Natural killer cell (primary cell): ENCODE results near the gene SLC6A6. TPM values are rescaled to one million over a fixed set of nuclear protein-coding genes. Genes with fewer than 3 reads are reported as not detected.

ENCODE experiments used
- ATAC-seq, 3 donors: fragments of 150-1000 bp in 2 of 3; fragments of 200-7000 bp in 1 of 3; cut with Tn5 transposase; 1 replicate in 1 of 3; 2 replicates in 2 of 3; pipeline ENCODE4 v1.10.0; 2021; ENCODE audit warnings: mild to moderate bottlenecking in 2 of 3, moderate library complexity in 2 of 3
- DNase-seq, 2 donors: peaks; one replicate each; pipeline versions ENCODE4 v3.0.0 to v3.0.0-alpha.2; 2013 to 2021; ENCODE audit warnings: mixed read lengths in 1 of 2
- H3K27ac ChIP-seq: one replicate; pipeline ENCODE4 v1.5.1; 2013; ENCODE audit warnings: mild to moderate bottlenecking, low read length
- H3K27me3 ChIP-seq: one replicate; pipeline ENCODE4 v1.6.1; 2013; ENCODE audit warnings: low read length; ENCODE audit not compliant: control insufficient read depth, insufficient read depth
- H3K36me3 ChIP-seq: one replicate; pipeline ENCODE4 v1.6.1; 2013; ENCODE audit warnings: low read length; ENCODE audit not compliant: control insufficient read depth, insufficient read depth
- H3K4me1 ChIP-seq: one replicate; pipeline ENCODE4 v1.6.1; 2013; ENCODE audit warnings: low read length; ENCODE audit not compliant: control insufficient read depth, insufficient read depth
- H3K4me3 ChIP-seq: one replicate; pipeline ENCODE4 v1.5.1; 2013; ENCODE audit warnings: low read length
- H3K9me3 ChIP-seq: one replicate; pipeline ENCODE4 v1.6.1; 2013; ENCODE audit warnings: low read length; ENCODE audit not compliant: control insufficient read depth, insufficient read depth
- H3K27ac Mint-ChIP-seq, 2 donors: one replicate each; pipeline ENCODE4 v1.8.0; 2022; ENCODE audit warnings: mild to moderate bottlenecking in 2 of 2, mixed read lengths in 2 of 2, moderate library complexity in 1 of 2
- H3K27me3 Mint-ChIP-seq, 2 donors: one replicate each; pipeline ENCODE4 v1.8.0; 2022; ENCODE audit warnings: low read depth in 2 of 2, mixed read lengths in 2 of 2
- H3K36me3 Mint-ChIP-seq: one replicate; pipeline ENCODE4 v1.8.0; 2022; ENCODE audit warnings: mixed read lengths
- H3K4me1 Mint-ChIP-seq, 2 donors: one replicate each; pipeline ENCODE4 v1.8.0; 2022; ENCODE audit warnings: mixed read lengths in 2 of 2
- H3K4me3 Mint-ChIP-seq: one replicate; pipeline ENCODE4 v1.8.0; 2022; ENCODE audit warnings: mild to moderate bottlenecking, moderate library complexity, mixed read lengths
- H3K9me3 Mint-ChIP-seq, 2 donors: one replicate each; pipeline ENCODE4 v1.8.0; 2022; ENCODE audit warnings: mixed read lengths in 2 of 2
- CTCF ChIP-seq: fragments of 200-600 bp; IDR thresholded peaks from one replicate; pipeline ENCODE4 v1.8.0; 2022; ENCODE audit warnings: antibody characterized with exemption
- WGBS: methylation state at CpG from one replicate; pipeline ENCODE4 v1.1.7; 2013; ENCODE audit warnings: missing lambda C conversion rate; ENCODE audit not compliant: insufficient coverage; 5-methylcytosine and 5-hydroxymethylcytosine counted together
- intact Hi-C: fragments of 100-400 bp; cut with micrococcal nuclease; formaldehyde crosslinking; loops from one replicate; pipeline ENCODE4 v1.14.2; 2022
- total RNA-seq, 4 donors: library from RNA; stranded (reverse); fragments of 120-200 nt in 1 of 4; gene quantifications; one replicate each; pipeline versions ENCODE4 v1.2.3 to v1.2.4, GENCODE V29; 2013 to 2022

SLC6A6 gene
- total RNA-seq, 3 donors from 2014 or later (not counting 1 experiment from before 2014, with no cell fraction given), result 43.7 to 55.4 (median 50.1) TPM

- DNase-seq (no peak), ATAC-seq (no peak)
- peaks cover 7 to 10% of the 10 kb centered on the region in 2 donors for H3K4me1 Mint-ChIP-seq
- H3K27ac ChIP-seq, result no peak overlapping the region
- no peaks in the 10 kb centered on the region for H3K27me3 Mint-ChIP-seq
- peaks cover 26% of the 10 kb centered on the region for H3K36me3 ChIP-seq
- H3K9me3 Mint-ChIP-seq, result no peaks in the 10 kb centered on the region
- no peak for TF ChIP-seq CTCF
- 94% methylated on average over 13 of the region's 13 CpGs for WGBS
- peak overlapping the region in 1 of 2 donors; percentile 60 for H3K27ac Mint-ChIP-seq
- no peaks in the 10 kb centered on the region for H3K9me3 ChIP-seq
- H3K4me3 ChIP-seq, result no peak overlapping the region
- H3K4me3 Mint-ChIP-seq, result no peak overlapping the region
- H3K4me1 ChIP-seq, result peaks cover 8% of the 10 kb centered on the region
- intact Hi-C loops, result loop anchor here (1.0 kb wide), 1 partner anchor 59 kb away; the partner anchor contains the start of gene SLC6A6
- no peaks in the 10 kb centered on the region for H3K27me3 ChIP-seq
- H3K36me3 Mint-ChIP-seq, result no peaks in the 10 kb centered on the region
Measured at GRCh38 chr3:14461006-14461747, 58.8 kb downstream of the SLC6A6 start.

- H3K27ac Mint-ChIP-seq, result peak overlapping the region in 1 of 2 donors; percentile 60
- 81% methylated on average over 8 of the region's 8 CpGs for WGBS
- H3K4me3 Mint-ChIP-seq, result no peak overlapping the region
- no peaks in the 10 kb centered on the region for H3K9me3 Mint-ChIP-seq
- H3K4me1 ChIP-seq, result peaks cover 8% of the 10 kb centered on the region
- peaks cover 26% of the 10 kb centered on the region for H3K36me3 ChIP-seq
- TF ChIP-seq CTCF, result peak; percentile 44
- H3K27me3 Mint-ChIP-seq, result no peaks in the 10 kb centered on the region
- DNase-seq, result peak; percentile 39 to 66
- H3K27me3 ChIP-seq, result no peaks in the 10 kb centered on the region
- H3K27ac ChIP-seq, result no peak overlapping the region
- intact Hi-C loops, result loop anchor here (1.0 kb wide), 1 partner anchor 60 kb away; the partner anchor contains the start of gene SLC6A6
- peak; percentile 24 to 80 (median 78) for ATAC-seq
- H3K36me3 Mint-ChIP-seq, result no peaks in the 10 kb centered on the region
- H3K4me3 ChIP-seq, result no peak overlapping the region
- H3K4me1 Mint-ChIP-seq, result peaks cover 7 to 10% of the 10 kb centered on the region in 2 donors
- no peaks in the 10 kb centered on the region for H3K9me3 ChIP-seq
Measured at GRCh38 chr3:14461748-14462324, 59.4 kb downstream of the SLC6A6 start.

GRCh38 chr3:14462738-14463137 is 60.3 kb downstream of the SLC6A6 start:
- H3K4me1 ChIP-seq, result peaks cover 8% of the 10 kb centered on the region
- peaks cover 26% of the 10 kb centered on the region for H3K36me3 ChIP-seq
- H3K36me3 Mint-ChIP-seq, result no peaks in the 10 kb centered on the region
- no peak for TF ChIP-seq CTCF
- H3K9me3 ChIP-seq, result no peaks in the 10 kb centered on the region
- no peaks in the 10 kb centered on the region for H3K9me3 Mint-ChIP-seq
- DNase-seq (no peak), ATAC-seq (no peak)
- H3K4me3 ChIP-seq, result no peak overlapping the region
- 82% methylated on average over 9 of the region's 9 CpGs for WGBS
- H3K27ac ChIP-seq, result no peak overlapping the region
- no peak overlapping the region for H3K4me3 Mint-ChIP-seq
- peaks cover 7 to 10% of the 10 kb centered on the region in 2 donors for H3K4me1 Mint-ChIP-seq
- H3K27me3 Mint-ChIP-seq, result no peaks in the 10 kb centered on the region
- H3K27me3 ChIP-seq, result no peaks in the 10 kb centered on the region
- no peak overlapping the region for H3K27ac Mint-ChIP-seq
- intact Hi-C loops, result no loop called here
